HG02588 (cell line): ENCODE data around the gene CDPF1.

ENCODE experiments used
- ATAC-seq: cut with Tn5 transposase; IDR thresholded peaks from one replicate; pipeline ENCODE4 v1.9.1; 2021; ENCODE audit warnings: mild to moderate bottlenecking, moderate library complexity; ENCODE audit not compliant: unreplicated experiment

Gene CDPF1

DNA sequence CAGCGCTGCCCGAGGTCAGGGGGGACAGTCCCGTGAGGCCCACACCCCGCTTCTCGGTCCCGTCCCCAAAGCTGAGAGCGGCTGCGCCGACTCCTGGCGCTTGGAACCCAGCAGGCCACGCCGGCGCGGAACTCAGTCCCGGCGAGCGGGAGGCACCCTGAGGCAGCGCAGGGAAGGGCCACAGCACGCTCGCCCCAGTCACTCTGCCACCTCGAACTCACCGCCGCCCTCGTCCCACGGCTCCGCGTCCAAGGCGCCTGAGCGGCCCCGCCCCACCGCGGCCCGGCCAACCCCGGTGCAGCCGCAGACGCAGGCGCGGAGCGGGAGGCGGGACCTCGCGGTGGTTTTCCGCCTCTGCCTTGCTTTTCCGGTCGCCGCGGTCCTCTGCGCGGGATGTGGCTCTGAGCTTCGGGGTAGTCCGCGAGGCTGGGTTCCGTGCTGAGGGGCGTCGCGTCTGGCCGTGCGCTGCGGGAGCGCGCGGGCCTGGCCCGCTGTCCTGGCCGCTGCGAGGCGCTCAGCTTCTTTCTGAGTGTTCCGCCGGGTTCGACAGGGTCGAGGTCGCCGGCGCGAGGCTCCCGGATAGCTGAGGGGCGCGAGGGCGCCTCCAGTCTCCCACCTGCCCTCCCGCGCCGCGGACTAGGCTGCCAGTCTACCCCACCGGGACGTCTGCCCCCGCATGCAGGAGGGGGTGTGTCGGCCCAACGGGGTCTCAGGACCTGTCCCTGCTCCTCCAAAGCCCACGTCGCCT is at the start of gene CDPF1:
Gene CDPF1 (minus strand): TSS at position 259 of the 748 bp plus-strand sequence. CDS start 2,009 bp downstream, outside the sequence.
- ATAC-seq: peak; percentile 81

- ATAC-seq: no peak
Observed at GRCh38 chr22:46299101-46299500, 49.0 kb upstream of the CDPF1 start.

- ATAC-seq: peak; percentile 4
Observed at GRCh38 chr22:46297151-46297812, 47.2 kb upstream of the CDPF1 start.

GRCh38 chr22:46296257-46297150 is 46.4 kb upstream of the CDPF1 start, which contains the start of gene GTSE1:
Gene GTSE1, plus strand, starts transcription at chr22:46296870. Its CDS starts 531 bp downstream, at chr22:46297401.
- peak; percentile 92 for ATAC-seq

DNA sequence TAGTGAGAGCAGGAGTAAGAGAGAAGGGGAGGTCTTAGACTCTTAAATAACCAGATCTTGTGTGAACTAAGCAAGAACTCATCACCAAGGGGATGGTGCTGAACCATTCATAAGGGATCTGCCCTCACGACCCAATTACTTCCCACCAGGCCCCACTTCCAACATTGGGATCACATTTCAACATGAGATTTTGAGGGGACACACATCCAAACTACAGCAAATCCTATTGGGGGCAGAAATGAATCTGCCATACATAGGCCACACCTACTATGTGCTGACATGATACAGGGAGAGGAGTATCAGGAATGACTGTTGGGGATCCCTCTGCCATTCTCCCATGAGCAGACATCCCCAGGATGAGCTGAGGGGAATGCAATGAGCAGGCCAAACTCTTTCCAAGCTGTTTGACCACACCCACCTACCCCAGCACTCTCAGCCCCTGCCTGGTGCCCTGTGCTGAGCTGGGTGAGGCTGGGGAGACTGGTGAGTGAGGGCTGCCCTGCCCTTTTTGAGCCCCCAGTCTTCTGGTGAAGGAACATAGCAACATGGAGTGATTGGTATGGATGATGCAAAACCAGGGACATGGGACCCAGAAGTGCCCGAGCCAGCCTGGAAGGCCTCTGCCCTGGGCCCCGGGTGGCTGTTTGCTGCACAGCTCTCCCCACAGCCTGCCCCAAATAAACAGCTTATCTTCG is 45.3 kb upstream of the CDPF1 start:
- no peak for ATAC-seq

GRCh38 chr22:46294784-46295183 is 44.7 kb upstream of the CDPF1 start:
- no peak for ATAC-seq

DNA sequence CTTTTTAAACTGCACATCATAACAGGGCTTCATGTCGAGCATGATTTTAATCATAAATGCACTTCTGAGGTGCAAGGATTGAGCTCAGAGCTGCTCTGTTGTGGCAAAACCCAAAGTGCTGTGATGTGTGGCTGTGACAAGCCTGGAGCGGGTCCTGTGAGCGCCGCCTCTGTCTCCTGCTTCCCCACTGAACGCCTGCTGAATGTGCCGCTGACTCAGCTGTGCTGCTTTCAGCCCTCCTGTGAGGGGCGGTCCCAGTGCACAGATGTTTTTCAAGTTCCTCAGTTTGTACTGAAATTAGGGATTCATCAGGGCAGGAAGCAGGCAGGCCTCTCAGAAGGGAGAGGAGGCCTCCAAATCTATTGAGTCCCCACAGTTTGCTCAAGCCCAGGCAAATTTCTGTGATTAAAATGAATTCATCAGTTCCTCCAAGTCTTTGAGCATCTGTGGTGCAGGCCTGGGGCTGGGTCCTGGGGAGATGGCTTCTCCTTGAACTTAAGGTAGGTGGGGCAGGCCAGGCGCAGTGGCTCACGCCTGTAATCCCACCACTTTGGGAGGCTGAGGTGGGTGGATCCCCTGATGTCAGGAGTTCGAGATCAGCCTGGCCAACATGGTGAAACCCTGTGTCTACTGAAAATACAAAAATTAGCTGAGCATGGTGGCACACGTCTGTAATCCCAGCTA is 43.6 kb upstream of the CDPF1 start:
- ATAC-seq: no peak

GRCh38 chr22:46292732-46293131 is 42.6 kb upstream of the CDPF1 start:
- no peak for ATAC-seq

DNA sequence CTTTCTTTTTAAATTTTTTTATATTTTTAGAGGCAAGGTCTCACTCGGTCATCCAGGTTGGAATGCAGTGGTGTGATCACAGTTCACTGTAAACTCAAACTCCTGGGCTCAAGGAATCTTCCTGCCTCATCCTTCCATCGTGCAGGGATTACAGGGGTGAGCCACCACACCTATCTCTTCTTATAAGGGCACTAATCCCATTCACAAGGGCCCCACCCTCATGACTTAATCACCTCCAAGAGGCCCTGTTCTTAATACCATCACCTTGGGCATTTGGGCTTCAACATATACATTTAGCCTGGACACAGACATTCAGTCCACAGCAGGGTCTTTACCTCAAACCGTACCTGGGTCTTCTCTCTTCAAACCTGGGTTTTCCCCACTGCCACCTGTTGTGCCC is 42.1 kb upstream of the CDPF1 start:
- no peak for ATAC-seq

- ATAC-seq: no peak
Observed at GRCh38 chr22:46290843-46291785, 41.0 kb upstream of the CDPF1 start.

DNA sequence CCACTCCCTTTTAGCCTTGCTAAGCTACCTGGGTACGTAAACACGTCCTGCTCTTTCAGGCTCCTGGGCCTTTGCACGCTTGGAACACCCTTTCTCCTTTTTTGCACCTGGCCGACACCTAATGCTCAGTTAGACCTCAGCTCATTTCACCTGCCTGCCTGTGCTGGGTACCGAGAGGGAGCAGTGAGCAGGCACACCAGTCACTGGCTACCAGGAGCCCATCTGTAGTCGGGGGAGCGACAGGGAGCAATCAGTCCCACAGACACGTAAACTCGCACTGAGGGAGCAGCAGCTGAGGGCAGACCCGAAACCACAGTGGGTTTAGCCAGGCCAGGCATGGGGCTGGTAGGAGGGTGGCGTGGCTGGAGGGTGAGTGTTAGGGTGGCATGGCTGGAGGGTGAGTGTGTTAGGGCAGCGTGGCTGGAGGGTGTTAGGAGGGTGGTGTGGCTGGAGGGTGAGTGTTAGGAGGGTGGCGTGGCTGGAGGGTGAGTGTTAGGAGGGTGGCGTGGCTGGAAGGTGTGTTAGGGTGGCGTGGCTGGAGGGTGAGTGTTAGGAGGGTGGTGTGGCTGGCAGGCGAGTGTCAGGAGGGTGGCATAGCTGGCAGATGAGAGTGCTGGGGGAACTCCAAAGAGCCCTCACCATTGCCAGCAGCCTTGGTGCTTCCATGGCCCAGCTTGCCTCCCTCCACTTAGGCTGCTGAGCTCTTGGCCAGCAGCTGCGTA is 40.2 kb upstream of the CDPF1 start:
- ATAC-seq: no peak

- ATAC-seq: no peak
Observed at GRCh38 chr22:46289244-46289891, 39.3 kb upstream of the CDPF1 start.

DNA sequence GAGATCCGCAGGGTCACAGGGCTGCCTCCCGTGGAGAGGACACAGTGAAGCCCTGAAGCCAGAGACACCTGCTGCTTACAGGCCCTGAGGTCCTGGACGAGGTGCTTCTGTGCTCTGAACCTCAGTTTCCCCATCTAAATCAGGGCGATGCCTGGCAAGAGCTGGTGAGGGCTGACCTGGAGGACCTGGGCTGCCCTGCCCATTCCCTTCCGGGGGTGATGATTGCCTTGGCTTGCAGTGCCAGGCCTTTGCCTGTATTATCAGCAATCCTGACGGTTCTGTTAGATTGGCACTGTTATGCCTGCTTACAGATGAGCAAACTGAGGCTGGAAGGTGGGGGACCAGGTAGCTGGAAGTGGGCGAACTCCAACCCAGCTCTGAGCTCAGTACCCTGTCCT is 38.8 kb upstream of the CDPF1 start:
- no peak for ATAC-seq

DNA sequence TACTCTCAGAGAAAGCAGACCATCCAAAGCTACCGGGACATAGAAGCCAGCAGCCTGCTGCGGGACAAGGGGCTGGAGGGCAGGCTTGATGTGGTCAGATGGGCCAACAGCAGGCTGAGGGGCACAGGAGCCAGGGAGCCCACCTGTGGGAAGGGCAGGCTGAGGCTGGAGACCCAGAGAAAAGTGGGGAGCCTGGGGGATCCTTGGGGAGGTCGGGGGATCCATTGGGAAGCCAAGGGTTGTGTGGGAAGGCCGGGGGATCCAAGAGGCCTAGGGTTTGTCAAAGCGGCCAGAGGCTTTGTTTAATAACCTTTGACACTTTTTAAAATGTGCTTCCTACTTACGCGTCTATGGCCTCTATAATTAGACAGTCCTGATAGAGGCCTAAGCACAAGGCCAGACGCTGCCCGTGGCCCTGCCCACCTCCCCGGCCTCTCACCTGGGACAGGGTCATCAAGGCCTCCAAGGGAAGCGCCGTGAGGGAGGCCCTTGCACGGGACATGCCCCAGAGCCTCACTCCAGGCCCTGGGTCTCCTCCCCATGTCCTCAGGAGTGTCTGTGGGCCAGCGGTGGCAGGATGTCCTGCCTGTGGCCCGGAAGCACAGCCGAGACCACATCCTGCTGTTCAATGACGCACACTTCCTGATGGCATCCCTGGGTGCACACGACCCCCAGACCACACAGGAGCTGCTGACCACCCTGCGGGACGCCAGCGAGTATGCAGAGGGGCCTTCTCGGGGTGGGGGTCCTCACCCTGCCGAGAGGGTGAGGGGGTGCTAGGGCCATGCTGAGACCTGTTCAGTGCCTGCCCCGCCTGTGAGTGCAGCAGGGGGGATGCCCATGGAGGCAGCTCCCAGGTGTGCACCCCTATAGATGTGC is 38.0 kb upstream of the CDPF1 start:
- ATAC-seq: peak; percentile 54

DNA sequence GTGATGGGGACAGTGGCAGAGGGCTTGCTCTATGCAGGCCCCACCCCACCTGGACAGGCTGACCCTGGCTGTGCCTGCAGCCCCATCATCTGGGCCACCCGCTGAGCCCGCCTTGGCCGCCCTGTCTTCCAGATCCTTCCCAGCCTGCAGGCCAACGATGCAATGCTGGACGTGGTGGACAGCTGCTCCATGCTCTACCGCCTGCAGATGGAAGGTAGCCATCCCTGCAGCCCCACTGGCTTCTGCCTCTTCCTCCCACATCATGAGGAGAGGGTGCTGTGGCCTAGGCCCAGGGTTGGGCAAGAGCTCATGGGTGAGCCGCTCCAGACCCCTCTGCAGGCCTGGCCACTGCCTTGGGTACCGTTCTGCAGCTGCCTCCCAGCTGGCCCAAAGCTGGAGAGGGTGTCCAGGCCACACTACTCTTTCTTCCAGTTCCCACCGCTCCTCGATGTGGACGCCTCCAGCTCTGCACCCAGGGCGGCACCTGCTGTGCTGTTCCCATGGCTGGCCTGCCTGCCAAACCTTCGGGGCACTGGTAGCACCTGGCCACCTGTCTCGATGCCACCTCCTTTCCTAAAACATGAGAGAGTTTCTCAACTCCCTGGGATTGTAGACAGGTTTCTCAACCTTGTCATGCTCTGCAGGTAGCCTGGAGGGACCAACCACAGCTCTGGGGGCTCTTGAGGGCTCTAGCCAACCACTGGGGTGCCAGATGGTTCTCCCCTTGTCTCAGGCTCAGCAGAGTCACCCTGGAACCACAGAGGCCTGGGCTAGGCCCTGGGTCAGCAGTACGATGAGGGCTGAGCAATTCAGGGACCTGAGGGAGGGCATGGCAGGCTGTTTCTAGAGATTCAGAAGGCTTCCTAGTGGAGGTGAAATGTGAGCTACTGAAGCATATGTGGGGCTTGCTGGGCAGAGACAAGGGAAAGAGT is 37.1 kb upstream of the CDPF1 start:
- ATAC-seq: no peak

GRCh38 chr22:46286006-46286405 is 35.9 kb upstream of the CDPF1 start:
- no peak for ATAC-seq
